Muscle layer of colon (tissue), 2 donors: Measurements from ENCODE around the gene CDH2.

Experiments
- H3K27ac ChIP-seq: one replicate; pipeline ENCODE4 v1.7.0; 2013; ENCODE audit warnings: low read depth, mild to moderate bottlenecking, low read length, moderate library complexity
- H3K27me3 ChIP-seq, 2 donors: one replicate each; pipeline ENCODE4 v1.7.0; 2013; ENCODE audit warnings: low read length in 2 of 2, mild to moderate bottlenecking in 2 of 2; ENCODE audit not compliant: insufficient read depth in 2 of 2, control insufficient read depth in 1 of 2
- H3K36me3 ChIP-seq: one replicate; pipeline ENCODE4 v1.7.0; 2013; ENCODE audit warnings: mild to moderate bottlenecking, low read length; ENCODE audit not compliant: insufficient read depth
- H3K4me1 ChIP-seq: one replicate; pipeline ENCODE4 v1.7.0; 2013; ENCODE audit warnings: mild to moderate bottlenecking, low read length; ENCODE audit not compliant: insufficient read depth
- H3K4me3 ChIP-seq, 2 donors: one replicate each; pipeline ENCODE4 v1.7.0; 2013; ENCODE audit warnings: low read length in 2 of 2, low read depth in 1 of 2, mild to moderate bottlenecking in 1 of 2, moderate library complexity in 1 of 2
- H3K9ac ChIP-seq: one replicate; pipeline ENCODE4 v1.7.0; 2013; ENCODE audit warnings: low read length
- H3K9me3 ChIP-seq: one replicate; pipeline ENCODE4 v1.7.0; 2013; ENCODE audit warnings: mild to moderate bottlenecking, low read length
- donor health status: abdominal sarcoma.
- donor health status: Adenocarcinoma of cecum.

Gene CDH2

GRCh38 chr18:28005164-28005563 lies 171.8 kb downstream of the CDH2 start:
- Histone ChIP-seq H3K27me3 (no peaks in the 10 kb centered on the region), H3K27ac (no peak overlapping the region), H3K9ac (no peak overlapping the region), H3K4me3 (no peak overlapping the region), H3K4me1 (no peaks in the 10 kb centered on the region), H3K9me3 (no peaks in the 10 kb centered on the region), H3K36me3 (no peaks in the 10 kb centered on the region)

GRCh38 chr18:28004606-28005005 lies 172.3 kb downstream of the CDH2 start:
- Histone ChIP-seq H3K4me1 (no peaks in the 10 kb centered on the region), H3K27me3 (no peaks in the 10 kb centered on the region), H3K9ac (no peak overlapping the region), H3K4me3 (no peak overlapping the region), H3K27ac (no peak overlapping the region), H3K36me3 (no peaks in the 10 kb centered on the region), H3K9me3 (no peaks in the 10 kb centered on the region)

DNA sequence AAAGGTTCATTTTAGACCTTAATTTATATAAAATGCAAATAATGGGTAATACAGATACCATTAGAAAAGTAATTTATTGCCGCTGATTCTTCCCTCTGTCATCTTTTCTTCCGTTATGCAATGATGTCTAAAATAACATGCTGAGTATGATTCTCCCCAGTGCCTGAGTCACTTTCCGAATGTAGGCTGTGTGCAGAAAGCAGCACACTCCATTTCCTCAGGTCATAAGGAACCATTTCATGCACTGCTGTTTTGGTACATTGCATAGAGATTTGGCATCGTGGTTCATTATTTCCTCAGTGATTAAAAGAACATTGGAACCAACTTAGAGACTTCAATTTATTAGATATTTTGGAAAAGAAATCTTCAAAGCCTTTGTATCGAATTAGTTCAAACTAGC lies 173.5 kb downstream of the CDH2 start:
- H3K27me3 ChIP-seq = no peaks in the 10 kb centered on the region
- H3K27ac ChIP-seq = no peak overlapping the region
- no peak overlapping the region for H3K4me3 ChIP-seq
- no peaks in the 10 kb centered on the region for H3K9me3 ChIP-seq
- H3K9ac ChIP-seq = no peak overlapping the region
- H3K36me3 ChIP-seq = no peaks in the 10 kb centered on the region
- no peaks in the 10 kb centered on the region for H3K4me1 ChIP-seq

DNA sequence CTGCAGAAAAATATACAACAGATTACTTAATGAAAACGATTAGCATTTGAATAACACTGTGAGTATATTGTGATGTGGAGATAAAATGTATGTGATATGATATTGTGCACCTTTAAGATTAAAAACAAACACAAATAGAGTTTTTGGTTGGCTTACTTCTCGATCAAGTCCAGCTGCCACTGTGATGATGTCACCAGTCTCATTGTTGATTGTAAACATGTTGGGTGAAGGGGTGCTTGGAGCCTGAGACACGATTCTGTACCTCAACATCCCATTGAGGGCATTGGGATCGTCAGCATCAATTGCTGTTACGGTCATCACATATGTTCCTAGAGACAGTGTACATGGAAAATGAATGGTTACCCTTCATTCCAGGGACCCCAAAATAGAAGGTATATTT lies 174.1 kb downstream of the CDH2 start:
- no peaks in the 10 kb centered on the region for H3K4me1 ChIP-seq
- no peaks in the 10 kb centered on the region for H3K27me3 ChIP-seq
- H3K4me3 ChIP-seq = no peak overlapping the region
- H3K9ac ChIP-seq = no peak overlapping the region
- no peak overlapping the region for H3K27ac ChIP-seq
- no peaks in the 10 kb centered on the region for H3K9me3 ChIP-seq
- H3K36me3 ChIP-seq = no peaks in the 10 kb centered on the region

- Histone ChIP-seq H3K9me3 (no peaks in the 10 kb centered on the region), H3K27ac (no peak overlapping the region)
Observed at GRCh38 chr18:27996801-27997272, 180.1 kb downstream of the CDH2 start.

GRCh38 chr18:27995770-27996502 lies 181.0 kb downstream of the CDH2 start:
- H3K4me1 ChIP-seq = no peaks in the 10 kb centered on the region
- H3K36me3 ChIP-seq = no peaks in the 10 kb centered on the region
- H3K9ac ChIP-seq = no peak overlapping the region
- no peaks in the 10 kb centered on the region for H3K27me3 ChIP-seq
- H3K4me3 ChIP-seq = no peak overlapping the region
- H3K27ac ChIP-seq = no peak overlapping the region
- H3K9me3 ChIP-seq = no peaks in the 10 kb centered on the region

More at GRCh38 chr18:27996801-27997272, 180.1 kb downstream of the CDH2 start:
- Histone ChIP-seq H3K4me3 (no peak overlapping the region), H3K9ac (no peak overlapping the region), H3K36me3 (no peaks in the 10 kb centered on the region), H3K27me3 (no peaks in the 10 kb centered on the region), H3K4me1 (no peaks in the 10 kb centered on the region)

DNA sequence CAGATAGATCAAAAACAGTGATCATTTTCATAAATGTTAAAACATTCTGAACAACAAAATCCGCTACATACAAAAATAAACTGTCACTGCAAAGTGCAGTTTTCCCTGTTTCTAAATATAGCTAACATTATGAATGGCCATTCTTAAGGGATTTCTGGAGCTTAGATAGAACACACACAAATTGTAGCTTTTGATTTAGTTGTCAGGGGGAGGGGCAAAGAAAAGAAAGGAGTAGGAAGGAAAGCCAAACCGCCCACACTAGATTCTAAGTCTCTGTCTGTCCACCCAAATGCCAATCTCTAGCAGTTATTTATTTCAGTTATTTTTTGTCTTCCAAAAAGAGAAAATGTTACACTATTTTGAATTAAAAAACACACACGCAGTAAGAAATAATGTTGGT lies 182.4 kb downstream of the CDH2 start:
- no peaks in the 10 kb centered on the region for H3K36me3 ChIP-seq
- H3K27ac ChIP-seq = no peak overlapping the region
- no peaks in the 10 kb centered on the region for H3K9me3 ChIP-seq
- no peak overlapping the region for H3K4me3 ChIP-seq
- H3K9ac ChIP-seq = no peak overlapping the region
- no peaks in the 10 kb centered on the region for H3K4me1 ChIP-seq
- H3K27me3 ChIP-seq = no peaks in the 10 kb centered on the region

DNA sequence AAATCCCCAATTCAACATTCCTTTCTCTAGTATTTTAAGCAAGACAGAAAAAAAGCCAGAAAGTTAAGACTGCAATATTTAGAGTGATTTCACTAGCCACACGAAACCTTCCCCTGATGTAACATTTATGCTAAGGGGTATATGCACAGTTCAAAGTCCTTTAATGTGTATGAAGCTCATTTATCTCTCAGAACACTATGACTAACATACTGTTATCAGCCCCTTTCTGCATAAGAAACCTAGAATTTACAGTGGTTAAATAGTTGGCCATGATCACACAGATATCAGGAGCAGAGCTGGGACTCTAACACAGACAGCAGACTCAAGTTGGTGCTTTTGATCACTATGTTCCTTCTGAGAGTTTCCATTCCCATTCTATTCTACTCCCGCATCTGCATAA lies 185.5 kb downstream of the CDH2 start:
- H3K27ac ChIP-seq = no peak overlapping the region
- H3K27me3 ChIP-seq = no peaks in the 10 kb centered on the region
- H3K4me1 ChIP-seq = no peaks in the 10 kb centered on the region
- H3K36me3 ChIP-seq = no peaks in the 10 kb centered on the region
- no peak overlapping the region for H3K4me3 ChIP-seq
- no peak overlapping the region for H3K9ac ChIP-seq
- no peaks in the 10 kb centered on the region for H3K9me3 ChIP-seq

- Histone ChIP-seq H3K4me1 (no peaks in the 10 kb centered on the region), H3K36me3 (no peaks in the 10 kb centered on the region), H3K27me3 (no peaks in the 10 kb centered on the region), H3K9ac (no peak overlapping the region), H3K4me3 (no peak overlapping the region), H3K27ac (no peak overlapping the region), H3K9me3 (no peaks in the 10 kb centered on the region)
Observed at GRCh38 chr18:27985832-27986231, 191.1 kb downstream of the CDH2 start.

- Histone ChIP-seq H3K27me3 (no peaks in the 10 kb centered on the region), H3K36me3 (no peaks in the 10 kb centered on the region), H3K4me1 (no peaks in the 10 kb centered on the region), H3K27ac (no peak overlapping the region), H3K9me3 (no peaks in the 10 kb centered on the region), H3K9ac (no peak overlapping the region), H3K4me3 (no peak overlapping the region)
Observed at GRCh38 chr18:27983780-27984179, 193.2 kb downstream of the CDH2 start.

- Histone ChIP-seq H3K9me3 (no peaks in the 10 kb centered on the region), H3K9ac (no peak overlapping the region), H3K27ac (no peak overlapping the region), H3K36me3 (no peaks in the 10 kb centered on the region), H3K27me3 (no peaks in the 10 kb centered on the region), H3K4me1 (no peaks in the 10 kb centered on the region), H3K4me3 (no peak overlapping the region)
Observed at GRCh38 chr18:27976806-27977408, 200.0 kb downstream of the CDH2 start.

- no peaks in the 10 kb centered on the region for H3K36me3 ChIP-seq
- H3K4me1 ChIP-seq = no peaks in the 10 kb centered on the region
- no peaks in the 10 kb centered on the region for H3K27me3 ChIP-seq
- H3K9ac ChIP-seq = no peak overlapping the region
- no peaks in the 10 kb centered on the region for H3K9me3 ChIP-seq
- H3K27ac ChIP-seq = no peak overlapping the region
- H3K4me3 ChIP-seq = no peak overlapping the region
Observed at GRCh38 chr18:27970321-27970720, 206.6 kb downstream of the CDH2 start.
